GM13976 (cell line): ENCODE measurements around the gene ASTN2.

Source experiments
- DNase-seq: peaks from one replicate; pipeline ENCODE4 v3.0.0; 2012; ENCODE audit warnings: low spot score
- CTCF ChIP-seq: IDR thresholded peaks from 2 replicates; pipeline ENCODE4 v1.5.1; 2012; ENCODE audit warnings: borderline replicate concordance, mild to moderate bottlenecking; ENCODE audit not compliant: insufficient read depth; ENCODE audit errors: extremely low read depth, missing control alignments, control extremely low read depth
- in situ Hi-C: fragments of 300-500 bp; cut with MboI; formaldehyde crosslinking; loops from one replicate; pipeline ENCODE4 v1.12.0; 2022; ENCODE audit warnings: low sequenced_read_pairs, mixed read lengths, inconsistent platforms; ENCODE audit not compliant: unreplicated experiment

Gene ASTN2

GRCh38 chr9:116382053-116382452 is 1032.8 kb downstream of the ASTN2 start:
- in situ Hi-C loops: no loop called here
- no peak for DNase-seq
- TF ChIP-seq CTCF: no peak

GRCh38 chr9:116381350-116381749 is 1033.5 kb downstream of the ASTN2 start:
- no peak for TF ChIP-seq CTCF
- in situ Hi-C loops: no loop called here
- no peak for DNase-seq

GRCh38 chr9:116380496-116380995 is 1034.3 kb downstream of the ASTN2 start:
- TF ChIP-seq CTCF: no peak
- no peak for DNase-seq
- in situ Hi-C loops: no loop called here

GRCh38 chr9:116379821-116380220 is 1035.0 kb downstream of the ASTN2 start:
- in situ Hi-C loops: no loop called here
- TF ChIP-seq CTCF: no peak
- DNase-seq: no peak

GRCh38 chr9:116378873-116379272 is 1036.0 kb downstream of the ASTN2 start:
- in situ Hi-C loops: no loop called here
- TF ChIP-seq CTCF: no peak
- no peak for DNase-seq

- in situ Hi-C loops: no loop called here
- no peak for TF ChIP-seq CTCF
- DNase-seq: no peak
Measured at GRCh38 chr9:116377179-116377798, 1037.6 kb downstream of the ASTN2 start.
